HEK293 (cell line): ENCODE results near the gene TIMM10.
A peak's percentile ranks its signal among the peaks of the same experiment; 100 is the strongest.

ENCODE experiments used
- CTCF ChIP-seq: fragments of 450-650 bp; formaldehyde crosslinking; IDR thresholded peaks from 2 replicates; pipeline ENCODE4 v1.5.1; 2016; ENCODE audit warnings: missing biosample characterization, missing genetic modification characterization
- PRDM6 ChIP-seq: fragments of 450-650 bp; formaldehyde crosslinking; IDR thresholded peaks from 2 replicates; pipeline ENCODE4 v1.5.1; 2017; ENCODE audit warnings: missing biosample characterization, missing genetic modification characterization
- ZNF24 ChIP-seq: fragments of 450-650 bp; formaldehyde crosslinking; IDR thresholded peaks from 2 replicates; pipeline ENCODE4 v1.5.1; 2016; ENCODE audit warnings: missing biosample characterization, missing genetic modification characterization
- ZNF626 ChIP-seq: fragments of 450-650 bp; sonication (Bioruptor Pico); formaldehyde crosslinking; IDR thresholded peaks from 2 replicates; pipeline ENCODE4 v1.5.1; 2018; ENCODE audit warnings: missing biosample characterization, missing genetic modification characterization, inconsistent platforms

- TF ChIP-seq CTCF (tag by site-specific recombination) (0 out of 2 replicates have a peak, but pooled peaks have one; percentile 18), ZNF626 (tag by site-specific recombination) (no peak), ZNF24 (tag by site-specific recombination) (no peak), PRDM6 (tag by site-specific recombination) (no peak)
These were observed 36.7 kb downstream of the TIMM10 start for GRCh38 chr11:57493507-57494503.
